Measurements from ENCODE around the gene PRDM9.
"Not testable (repeated sequence)": the region's sequence is repeated elsewhere in the genome, so short reads cannot be mapped to it uniquely, and the experiment has no call there.

Gene PRDM9

GRCh38 chr5:23486227-23486626 is 21.2 kb upstream of the PRDM9 start:
- not testable (repeated sequence) for H3K4me3 ChIP-seq (ENCODE audit: low read depth in 1 of 2, low read length in 2 of 2); H3K4me1 ChIP-seq (ENCODE audit: control insufficient read depth in 1 of 2, insufficient read depth in 2 of 2, low read length in 2 of 2); H3K9me3 ChIP-seq (ENCODE audit: control insufficient read depth in 1 of 2, low read length in 2 of 2); H3K36me3 ChIP-seq (ENCODE audit: control insufficient read depth in 1 of 2, insufficient read depth in 2 of 2, low read length in 2 of 2); H3K27me3 ChIP-seq (ENCODE audit: low read depth, low read length); H3K27ac ChIP-seq (ENCODE audit: low read length)

- H3K27ac ChIP-seq (ENCODE audit: low read length), result no peak overlapping the region
- H3K27me3 ChIP-seq (ENCODE audit: low read depth, low read length), result no peaks in the 10 kb centered on the region
- no peaks in the 10 kb centered on the region for H3K4me1 ChIP-seq (ENCODE audit: control insufficient read depth in 1 of 2, insufficient read depth in 2 of 2, low read length in 2 of 2)
- H3K4me3 ChIP-seq (ENCODE audit: low read depth in 1 of 2, low read length in 2 of 2), result no peak overlapping the region
- H3K36me3 ChIP-seq (ENCODE audit: control insufficient read depth in 1 of 2, insufficient read depth in 2 of 2, low read length in 2 of 2), result no peaks in the 10 kb centered on the region
- H3K9me3 ChIP-seq (ENCODE audit: control insufficient read depth in 1 of 2, low read length in 2 of 2), result no peaks in the 10 kb centered on the region
These were observed 16.4 kb upstream of the PRDM9 start for GRCh38 chr5:23490993-23491392.

GRCh38 chr5:23494558-23494957 is 12.9 kb upstream of the PRDM9 start:
- no peaks in the 10 kb centered on the region for H3K4me1 ChIP-seq (ENCODE audit: control insufficient read depth in 1 of 2, insufficient read depth in 2 of 2, low read length in 2 of 2)
- no peak overlapping the region for H3K27ac ChIP-seq (ENCODE audit: low read length)
- no peaks in the 10 kb centered on the region for H3K36me3 ChIP-seq (ENCODE audit: control insufficient read depth in 1 of 2, insufficient read depth in 2 of 2, low read length in 2 of 2)
- H3K27me3 ChIP-seq (ENCODE audit: low read depth, low read length), result no peaks in the 10 kb centered on the region
- no peak overlapping the region for H3K4me3 ChIP-seq (ENCODE audit: low read depth in 1 of 2, low read length in 2 of 2)
- no peaks in the 10 kb centered on the region for H3K9me3 ChIP-seq (ENCODE audit: control insufficient read depth in 1 of 2, low read length in 2 of 2)

- H3K27me3 ChIP-seq (ENCODE audit: low read depth, low read length), result no peaks in the 10 kb centered on the region
- H3K4me1 ChIP-seq (ENCODE audit: control insufficient read depth in 1 of 2, insufficient read depth in 2 of 2, low read length in 2 of 2), result no peaks in the 10 kb centered on the region
- H3K4me3 ChIP-seq (ENCODE audit: low read depth in 1 of 2, low read length in 2 of 2), result no peak overlapping the region
These were observed 10.8 kb upstream of the PRDM9 start for GRCh38 chr5:23496576-23496975.

GRCh38 chr5:23506329-23507236 is 826 bp upstream of the PRDM9 start:
- Histone ChIP-seq H3K27me3 (ENCODE audit: low read depth, low read length) (no peaks in the 10 kb centered on the region), H3K36me3 (ENCODE audit: control insufficient read depth in 1 of 2, insufficient read depth in 2 of 2, low read length in 2 of 2) (no peaks in the 10 kb centered on the region), H3K4me1 (ENCODE audit: control insufficient read depth in 1 of 2, insufficient read depth in 2 of 2, low read length in 2 of 2) (no peaks in the 10 kb centered on the region), H3K27ac (ENCODE audit: low read length) (no peak overlapping the region), H3K4me3 (ENCODE audit: low read depth in 1 of 2, low read length in 2 of 2) (peak overlapping the region; percentile 3 to 40), H3K9me3 (ENCODE audit: control insufficient read depth in 1 of 2, low read length in 2 of 2) (peaks cover 0 to 6% of the 10 kb centered on the region in 2 donors)

More at GRCh38 chr5:23496576-23496975, 10.8 kb upstream of the PRDM9 start:
- Histone ChIP-seq H3K36me3 (ENCODE audit: control insufficient read depth in 1 of 2, insufficient read depth in 2 of 2, low read length in 2 of 2) (no peaks in the 10 kb centered on the region), H3K9me3 (ENCODE audit: control insufficient read depth in 1 of 2, low read length in 2 of 2) (no peaks in the 10 kb centered on the region), H3K27ac (ENCODE audit: low read length) (no peak overlapping the region)

- H3K27me3 ChIP-seq (ENCODE audit: low read depth, low read length); H3K36me3 ChIP-seq (ENCODE audit: control insufficient read depth in 1 of 2, insufficient read depth in 2 of 2, low read length in 2 of 2); H3K4me3 ChIP-seq (ENCODE audit: low read depth in 1 of 2, low read length in 2 of 2); H3K9me3 ChIP-seq (ENCODE audit: control insufficient read depth in 1 of 2, low read length in 2 of 2); H3K27ac ChIP-seq (ENCODE audit: low read length); H3K4me1 ChIP-seq (ENCODE audit: control insufficient read depth in 1 of 2, insufficient read depth in 2 of 2, low read length in 2 of 2): not testable (repeated sequence)
These were observed 3.0 kb downstream of the PRDM9 start for GRCh38 chr5:23510434-23510833.

GRCh38 chr5:23522553-23522952 is 15.1 kb downstream of the PRDM9 start:
- Histone ChIP-seq H3K27ac (ENCODE audit: low read length) (no peak overlapping the region), H3K4me1 (ENCODE audit: control insufficient read depth in 1 of 2, insufficient read depth in 2 of 2, low read length in 2 of 2) (no peaks in the 10 kb centered on the region), H3K4me3 (ENCODE audit: low read depth in 1 of 2, low read length in 2 of 2) (no peak overlapping the region), H3K27me3 (ENCODE audit: low read depth, low read length) (no peaks in the 10 kb centered on the region), H3K9me3 (ENCODE audit: control insufficient read depth in 1 of 2, low read length in 2 of 2) (no peaks in the 10 kb centered on the region), H3K36me3 (ENCODE audit: control insufficient read depth in 1 of 2, insufficient read depth in 2 of 2, low read length in 2 of 2) (no peaks in the 10 kb centered on the region)

GRCh38 chr5:23523031-23523430 is 15.6 kb downstream of the PRDM9 start:
- Histone ChIP-seq H3K27me3 (ENCODE audit: low read depth, low read length) (no peaks in the 10 kb centered on the region), H3K9me3 (ENCODE audit: control insufficient read depth in 1 of 2, low read length in 2 of 2) (no peaks in the 10 kb centered on the region), H3K36me3 (ENCODE audit: control insufficient read depth in 1 of 2, insufficient read depth in 2 of 2, low read length in 2 of 2) (no peaks in the 10 kb centered on the region), H3K27ac (ENCODE audit: low read length) (no peak overlapping the region), H3K4me3 (ENCODE audit: low read depth in 1 of 2, low read length in 2 of 2) (no peak overlapping the region), H3K4me1 (ENCODE audit: control insufficient read depth in 1 of 2, insufficient read depth in 2 of 2, low read length in 2 of 2) (no peaks in the 10 kb centered on the region)

- H3K4me1 ChIP-seq (ENCODE audit: control insufficient read depth in 1 of 2, insufficient read depth in 2 of 2, low read length in 2 of 2), result no peaks in the 10 kb centered on the region
- H3K36me3 ChIP-seq (ENCODE audit: control insufficient read depth in 1 of 2, insufficient read depth in 2 of 2, low read length in 2 of 2), result no peaks in the 10 kb centered on the region
- no peaks in the 10 kb centered on the region for H3K9me3 ChIP-seq (ENCODE audit: control insufficient read depth in 1 of 2, low read length in 2 of 2)
- no peak overlapping the region for H3K4me3 ChIP-seq (ENCODE audit: low read depth in 1 of 2, low read length in 2 of 2)
- H3K27ac ChIP-seq (ENCODE audit: low read length), result no peak overlapping the region
- no peaks in the 10 kb centered on the region for H3K27me3 ChIP-seq (ENCODE audit: low read depth, low read length)
These were observed 16.6 kb downstream of the PRDM9 start for GRCh38 chr5:23523998-23524397.

- Histone ChIP-seq H3K27ac (ENCODE audit: low read length) (no peak overlapping the region), H3K4me1 (ENCODE audit: control insufficient read depth in 1 of 2, insufficient read depth in 2 of 2, low read length in 2 of 2) (no peaks in the 10 kb centered on the region), H3K9me3 (ENCODE audit: control insufficient read depth in 1 of 2, low read length in 2 of 2) (no peaks in the 10 kb centered on the region), H3K4me3 (ENCODE audit: low read depth in 1 of 2, low read length in 2 of 2) (no peak overlapping the region), H3K36me3 (ENCODE audit: control insufficient read depth in 1 of 2, insufficient read depth in 2 of 2, low read length in 2 of 2) (no peaks in the 10 kb centered on the region), H3K27me3 (ENCODE audit: low read depth, low read length) (no peaks in the 10 kb centered on the region)
These were observed 18.3 kb downstream of the PRDM9 start for GRCh38 chr5:23525751-23526150.

- not testable (repeated sequence) for H3K4me3 ChIP-seq (ENCODE audit: low read depth in 1 of 2, low read length in 2 of 2); H3K27me3 ChIP-seq (ENCODE audit: low read depth, low read length)
These were observed 19.2 kb downstream of the PRDM9 start for GRCh38 chr5:23526616-23527015.

More at GRCh38 chr5:23526616-23527015, 19.2 kb downstream of the PRDM9 start:
- not testable (repeated sequence) for H3K4me1 ChIP-seq (ENCODE audit: control insufficient read depth in 1 of 2, insufficient read depth in 2 of 2, low read length in 2 of 2); H3K9me3 ChIP-seq (ENCODE audit: control insufficient read depth in 1 of 2, low read length in 2 of 2); H3K27ac ChIP-seq (ENCODE audit: low read length); H3K36me3 ChIP-seq (ENCODE audit: control insufficient read depth in 1 of 2, insufficient read depth in 2 of 2, low read length in 2 of 2)

All from muscle layer of duodenum (tissue), 2 donors.